ENCODE data around the gene NDUFC2.
"Not testable (repeated sequence)": the region's sequence is repeated elsewhere in the genome, so short reads cannot be mapped to it uniquely, and the experiment has no call there.

Gene NDUFC2

GRCh38 chr11:78031629-78032028 is 48.0 kb downstream of the NDUFC2 start:
- TF ChIP-seq CTCF (IDR thresholded peaks at IDR 0.05; ENCODE audit: low read length) (no peak), EZH2 (IDR thresholded peaks at IDR 0.05; ENCODE audit: borderline replicate concordance, low read length) (no peak)
- H3K4me2 ChIP-seq (ENCODE audit: low read length), result no peak overlapping the region
- H3K79me2 ChIP-seq (ENCODE audit: insufficient read depth, low read length), result no peaks in the 10 kb centered on the region
- H4K20me1 ChIP-seq (ENCODE audit: insufficient read depth, low read length), result no peaks in the 10 kb centered on the region
- H2AFZ ChIP-seq (ENCODE audit: low read length), result no peak overlapping the region
- H3K4me1 ChIP-seq (ENCODE audit: insufficient read depth, low read length, severe bottlenecking), result peaks cover 5% of the 10 kb centered on the region
- H3K4me3 ChIP-seq (ENCODE audit: low read depth, low read length, poor library complexity, severe bottlenecking), result no peak overlapping the region
- no peaks in the 10 kb centered on the region for H3K36me3 ChIP-seq (ENCODE audit: insufficient read depth, low read length)
- H3F3A ChIP-seq (ENCODE audit: insufficient read depth, low read length), result no peaks in the 10 kb centered on the region
- H3K27me3 ChIP-seq (ENCODE audit: insufficient read depth, low read length), result no peaks in the 10 kb centered on the region
- H3K9me3 ChIP-seq (ENCODE audit: low read length), result no peaks in the 10 kb centered on the region
- H3K9me2 ChIP-seq (ENCODE audit: low read depth, low read length), result no peaks in the 10 kb centered on the region
- H3K27ac ChIP-seq (ENCODE audit: low read depth, low read length, poor library complexity, severe bottlenecking), result no peak overlapping the region
- no peak overlapping the region for H3K9ac ChIP-seq (ENCODE audit: low read length)

GRCh38 chr11:78030429-78031325 is 49.0 kb downstream of the NDUFC2 start:
- Histone ChIP-seq H3K4me3 (ENCODE audit: low read depth, low read length, poor library complexity, severe bottlenecking) (no peak overlapping the region), H3F3A (ENCODE audit: insufficient read depth, low read length) (no peaks in the 10 kb centered on the region), H3K4me2 (ENCODE audit: low read length) (no peak overlapping the region), H3K4me1 (ENCODE audit: insufficient read depth, low read length, severe bottlenecking) (peaks cover 5% of the 10 kb centered on the region), H3K27ac (ENCODE audit: low read depth, low read length, poor library complexity, severe bottlenecking) (no peak overlapping the region), H4K20me1 (ENCODE audit: insufficient read depth, low read length) (no peaks in the 10 kb centered on the region), H2AFZ (ENCODE audit: low read length) (no peak overlapping the region), H3K36me3 (ENCODE audit: insufficient read depth, low read length) (no peaks in the 10 kb centered on the region), H3K27me3 (ENCODE audit: insufficient read depth, low read length) (no peaks in the 10 kb centered on the region), H3K9me2 (ENCODE audit: low read depth, low read length) (no peaks in the 10 kb centered on the region), H3K9ac (ENCODE audit: low read length) (no peak overlapping the region), H3K9me3 (ENCODE audit: low read length) (no peaks in the 10 kb centered on the region), H3K79me2 (ENCODE audit: insufficient read depth, low read length) (no peaks in the 10 kb centered on the region)
- TF ChIP-seq EZH2 (IDR thresholded peaks at IDR 0.05; ENCODE audit: borderline replicate concordance, low read length) (no peak), CTCF (IDR thresholded peaks at IDR 0.05; ENCODE audit: low read length) (no peak)

- H3K9me3 ChIP-seq (ENCODE audit: low read length); H4K20me1 ChIP-seq (ENCODE audit: insufficient read depth, low read length); H3K36me3 ChIP-seq (ENCODE audit: insufficient read depth, low read length); H3K9me2 ChIP-seq (ENCODE audit: low read depth, low read length); H3K27ac ChIP-seq (ENCODE audit: low read depth, low read length, poor library complexity, severe bottlenecking); H3K9ac ChIP-seq (ENCODE audit: low read length); H3F3A ChIP-seq (ENCODE audit: insufficient read depth, low read length); H3K4me1 ChIP-seq (ENCODE audit: insufficient read depth, low read length, severe bottlenecking); H3K79me2 ChIP-seq (ENCODE audit: insufficient read depth, low read length); H3K27me3 ChIP-seq (ENCODE audit: insufficient read depth, low read length); H2AFZ ChIP-seq (ENCODE audit: low read length); H3K4me3 ChIP-seq (ENCODE audit: low read depth, low read length, poor library complexity, severe bottlenecking); H3K4me2 ChIP-seq (ENCODE audit: low read length): not testable (repeated sequence)
These were observed 51.2 kb downstream of the NDUFC2 start for GRCh38 chr11:78028423-78028822.

GRCh38 chr11:78027759-78028158 is 51.9 kb downstream of the NDUFC2 start:
- H3F3A ChIP-seq (ENCODE audit: insufficient read depth, low read length), result no peaks in the 10 kb centered on the region
- H3K4me1 ChIP-seq (ENCODE audit: insufficient read depth, low read length, severe bottlenecking), result no peaks in the 10 kb centered on the region
- no peak overlapping the region for H3K4me3 ChIP-seq (ENCODE audit: low read depth, low read length, poor library complexity, severe bottlenecking)
- H3K9me2 ChIP-seq (ENCODE audit: low read depth, low read length), result no peaks in the 10 kb centered on the region
- no peaks in the 10 kb centered on the region for H4K20me1 ChIP-seq (ENCODE audit: insufficient read depth, low read length)
- no peak overlapping the region for H3K4me2 ChIP-seq (ENCODE audit: low read length)
- no peaks in the 10 kb centered on the region for H3K79me2 ChIP-seq (ENCODE audit: insufficient read depth, low read length)
- no peaks in the 10 kb centered on the region for H3K27me3 ChIP-seq (ENCODE audit: insufficient read depth, low read length)
- no peaks in the 10 kb centered on the region for H3K9me3 ChIP-seq (ENCODE audit: low read length)
- H3K9ac ChIP-seq (ENCODE audit: low read length), result no peak overlapping the region
- H3K27ac ChIP-seq (ENCODE audit: low read depth, low read length, poor library complexity, severe bottlenecking), result no peak overlapping the region
- no peaks in the 10 kb centered on the region for H3K36me3 ChIP-seq (ENCODE audit: insufficient read depth, low read length)
- TF ChIP-seq EZH2 (IDR thresholded peaks at IDR 0.05; ENCODE audit: borderline replicate concordance, low read length) (no peak), CTCF (IDR thresholded peaks at IDR 0.05; ENCODE audit: low read length) (no peak)
- H2AFZ ChIP-seq (ENCODE audit: low read length), result no peak overlapping the region
